ENCODE measurements around the gene TMEM174.

TMEM174 gene

GRCh38 chr5:73222173-73222572, 49.2 kb downstream of the TMEM174 start:
- DNase-seq (ENCODE audit: low spot score): no peak

Measured in AG20443 (cell line).